RWPE1 (cell line): Measurements from ENCODE around the gene ACOX2.

Experiments
- CTCF ChIA-PET: fragments of 350-600 bp; sonication (Branson Sonifier 250); formaldehyde crosslinking; extraction: SDS; loops from one replicate; lab custom pipeline; 2021; lab: Yijun Ruan, JAX
- POLR2A ChIA-PET: fragments of 400-600 bp; formaldehyde crosslinking; extraction: SDS; loops from one replicate; lab custom pipeline; 2020; ENCODE audit warnings: antibody characterized with exemption; ENCODE audit not compliant: low non-redundant PET; lab: Yijun Ruan, JAX
- DNase-seq: peaks from one replicate; pipeline ENCODE4 v3.0.0; 2012; ENCODE audit warnings: low spot score
- H3K27ac ChIP-seq: fragments of 450-650 bp; 2 replicates; pipeline ENCODE4 v1.5.1; 2017
- TF ChIP-seq, protein P1 (sequence below): fragments of 450-650 bp; conservative IDR thresholded peaks from 2 replicates; pipeline ENCODE4 v1.5.1; 2017; ENCODE audit warnings: low read depth, mild to moderate bottlenecking

The ACOX2 gene

DNA sequence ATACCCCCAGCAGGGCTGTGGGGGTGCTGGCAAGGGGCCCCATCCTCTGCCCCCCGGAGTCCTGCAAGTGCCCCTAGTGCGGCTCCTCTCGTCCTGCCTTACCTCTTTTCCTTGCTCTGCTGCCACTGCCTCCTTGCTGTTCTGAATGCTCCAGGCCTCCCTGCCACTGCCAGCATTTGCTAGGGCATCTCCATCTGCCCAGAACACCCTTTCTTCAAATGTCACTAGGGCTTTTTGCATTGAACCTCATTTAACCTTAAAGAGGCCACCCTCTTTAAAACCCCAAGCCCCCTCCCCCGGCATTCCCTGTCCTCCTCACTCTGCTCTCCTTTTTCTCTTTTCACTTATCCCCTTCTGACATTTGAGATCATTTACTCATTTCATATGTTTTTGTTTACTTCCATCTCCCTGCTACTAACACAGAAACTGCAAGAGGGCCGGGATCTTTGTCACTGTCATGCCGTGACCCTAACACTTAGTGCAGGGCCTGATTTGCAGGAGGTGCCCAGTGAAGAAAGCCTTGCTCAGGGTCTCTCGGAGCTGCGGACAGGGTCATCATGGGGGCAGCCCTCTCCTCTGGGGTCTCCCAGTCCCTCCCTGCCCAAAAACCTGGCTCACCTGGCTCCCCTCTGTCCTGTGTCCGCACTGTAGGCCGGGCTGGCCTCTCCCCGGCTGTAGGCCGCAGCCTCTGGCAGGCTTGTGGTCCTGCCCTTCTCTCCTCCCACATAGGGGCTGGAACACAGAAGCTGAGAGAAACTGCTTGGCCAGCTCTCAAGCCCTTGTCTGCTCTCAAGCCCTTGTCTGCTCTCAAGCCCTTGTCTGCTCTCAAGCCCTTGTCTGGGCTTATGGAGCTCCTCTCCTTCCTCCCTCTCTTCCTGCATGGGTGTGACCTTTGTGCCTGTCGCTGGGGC, at the start of gene ACOX2:
Gene ACOX2 (minus strand): TSS at position 690 of the 911 bp plus-strand sequence. CDS start 2,084 bp downstream, outside the sequence.
- no peak for DNase-seq
- POLR2A ChIA-PET = no interaction called here
- CTCF ChIA-PET = no interaction called here
- TF ChIP-seq, protein P1, sequence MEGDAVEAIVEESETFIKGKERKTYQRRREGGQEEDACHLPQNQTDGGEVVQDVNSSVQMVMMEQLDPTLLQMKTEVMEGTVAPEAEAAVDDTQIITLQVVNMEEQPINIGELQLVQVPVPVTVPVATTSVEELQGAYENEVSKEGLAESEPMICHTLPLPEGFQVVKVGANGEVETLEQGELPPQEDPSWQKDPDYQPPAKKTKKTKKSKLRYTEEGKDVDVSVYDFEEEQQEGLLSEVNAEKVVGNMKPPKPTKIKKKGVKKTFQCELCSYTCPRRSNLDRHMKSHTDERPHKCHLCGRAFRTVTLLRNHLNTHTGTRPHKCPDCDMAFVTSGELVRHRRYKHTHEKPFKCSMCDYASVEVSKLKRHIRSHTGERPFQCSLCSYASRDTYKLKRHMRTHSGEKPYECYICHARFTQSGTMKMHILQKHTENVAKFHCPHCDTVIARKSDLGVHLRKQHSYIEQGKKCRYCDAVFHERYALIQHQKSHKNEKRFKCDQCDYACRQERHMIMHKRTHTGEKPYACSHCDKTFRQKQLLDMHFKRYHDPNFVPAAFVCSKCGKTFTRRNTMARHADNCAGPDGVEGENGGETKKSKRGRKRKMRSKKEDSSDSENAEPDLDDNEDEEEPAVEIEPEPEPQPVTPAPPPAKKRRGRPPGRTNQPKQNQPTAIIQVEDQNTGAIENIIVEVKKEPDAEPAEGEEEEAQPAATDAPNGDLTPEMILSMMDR = no peak
- peak within 1 kb of the TSS; percentile 56 for H3K27ac ChIP-seq

DNA sequence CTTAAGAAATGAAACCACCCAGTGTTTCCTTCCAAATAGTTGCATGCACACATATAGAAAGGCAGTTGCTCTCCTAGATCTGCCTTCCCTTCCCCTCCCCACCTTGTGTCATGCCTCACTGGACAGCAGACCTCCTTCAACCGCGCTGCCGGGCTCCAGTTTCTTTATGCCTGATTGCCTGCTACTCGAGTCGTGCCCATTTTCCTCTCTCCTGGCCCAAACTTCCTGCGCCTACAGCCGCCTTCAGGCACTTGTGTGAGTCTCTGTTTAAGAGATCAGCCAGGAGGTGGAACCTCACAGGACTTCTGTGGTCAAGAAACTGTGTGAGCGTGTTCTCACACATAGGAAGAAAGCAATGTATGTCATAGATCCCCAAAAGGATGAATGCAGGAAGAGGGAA, 49.0 kb upstream of the ACOX2 start:
- TF ChIP-seq, protein P1 = no peak
- no peak overlapping the region for H3K27ac ChIP-seq
- ChIA-PET POLR2A (no interaction called here), CTCF (interaction anchor here (1.4 kb wide), 1 partner anchor 26 kb away, joined by 4 read pairs; no protein-coding TSS in a partner anchor)
- no peak for DNase-seq

DNA sequence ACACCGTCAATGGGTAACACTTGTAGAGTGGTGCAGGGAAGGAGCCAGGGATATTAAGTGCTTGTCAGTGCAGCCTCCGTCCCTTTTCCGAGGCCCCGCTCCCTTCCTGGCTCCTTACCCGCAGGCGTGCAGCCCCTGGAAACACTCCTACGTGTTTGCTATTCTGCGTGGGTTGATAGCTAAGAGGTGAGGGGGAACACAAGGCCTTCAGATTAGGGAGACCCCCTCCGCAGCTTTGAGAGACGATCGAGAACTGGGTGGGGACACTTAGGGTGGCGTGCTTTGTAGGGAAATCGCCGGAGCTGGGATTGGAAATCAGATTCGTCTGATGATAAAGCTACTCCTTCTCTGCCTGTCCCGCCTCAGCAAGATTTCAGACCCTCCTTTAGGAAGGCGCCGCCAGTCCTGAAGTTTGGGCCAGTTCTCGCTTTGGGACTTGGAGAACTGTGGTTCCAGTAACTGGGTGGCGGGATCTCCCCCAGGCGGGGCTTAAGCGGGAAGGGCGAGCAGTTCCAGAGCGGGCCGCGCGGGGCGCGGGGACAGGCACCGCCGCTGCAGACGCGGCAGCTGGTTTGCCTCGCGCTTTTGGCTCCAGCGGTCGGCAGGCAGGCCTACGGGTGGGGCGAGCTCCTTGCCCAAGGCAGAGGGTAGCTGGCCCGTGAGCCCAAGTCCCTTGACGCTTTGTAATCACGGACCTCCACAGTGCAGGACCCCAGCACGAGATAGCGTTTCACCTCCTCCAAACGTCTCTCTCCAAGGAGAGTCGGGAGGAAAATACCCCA, 48.2 kb upstream of the ACOX2 start:
- CTCF ChIA-PET = interaction anchor here (0.6 to 1.4 kb wide), 6 partner anchors 9 to 1271 kb away, joined by 3 to 4 read pairs (median 3); no protein-coding TSS in a partner anchor
- no peak overlapping the region for H3K27ac ChIP-seq
- peak; percentile 82 for DNase-seq
- POLR2A ChIA-PET = no interaction called here
- TF ChIP-seq, protein P1 = peak; percentile 90

DNA sequence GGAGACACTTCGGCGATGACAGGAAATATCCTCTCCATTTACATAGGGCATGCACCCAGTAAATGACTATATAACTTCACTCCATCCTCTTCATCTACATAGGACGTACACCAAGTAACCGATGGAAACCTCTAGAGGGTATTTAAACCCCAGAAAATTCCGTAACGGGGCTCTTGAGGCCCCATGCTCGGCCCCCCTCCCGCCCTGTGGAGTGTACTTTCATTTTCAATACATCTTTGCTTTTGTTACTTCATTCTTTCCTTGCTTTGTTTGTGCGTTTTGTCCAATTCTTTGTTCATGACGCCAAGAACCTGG, 47.7 kb upstream of the ACOX2 start:
- POLR2A ChIA-PET = no interaction called here
- peak; percentile 6 for DNase-seq
- TF ChIP-seq, protein P1 = no peak
- CTCF ChIA-PET = interaction anchor here (0.6 to 1.4 kb wide), 5 partner anchors 10 to 1272 kb away, joined by 3 to 4 read pairs (median 3); no protein-coding TSS in a partner anchor
- no peak overlapping the region for H3K27ac ChIP-seq

DNA sequence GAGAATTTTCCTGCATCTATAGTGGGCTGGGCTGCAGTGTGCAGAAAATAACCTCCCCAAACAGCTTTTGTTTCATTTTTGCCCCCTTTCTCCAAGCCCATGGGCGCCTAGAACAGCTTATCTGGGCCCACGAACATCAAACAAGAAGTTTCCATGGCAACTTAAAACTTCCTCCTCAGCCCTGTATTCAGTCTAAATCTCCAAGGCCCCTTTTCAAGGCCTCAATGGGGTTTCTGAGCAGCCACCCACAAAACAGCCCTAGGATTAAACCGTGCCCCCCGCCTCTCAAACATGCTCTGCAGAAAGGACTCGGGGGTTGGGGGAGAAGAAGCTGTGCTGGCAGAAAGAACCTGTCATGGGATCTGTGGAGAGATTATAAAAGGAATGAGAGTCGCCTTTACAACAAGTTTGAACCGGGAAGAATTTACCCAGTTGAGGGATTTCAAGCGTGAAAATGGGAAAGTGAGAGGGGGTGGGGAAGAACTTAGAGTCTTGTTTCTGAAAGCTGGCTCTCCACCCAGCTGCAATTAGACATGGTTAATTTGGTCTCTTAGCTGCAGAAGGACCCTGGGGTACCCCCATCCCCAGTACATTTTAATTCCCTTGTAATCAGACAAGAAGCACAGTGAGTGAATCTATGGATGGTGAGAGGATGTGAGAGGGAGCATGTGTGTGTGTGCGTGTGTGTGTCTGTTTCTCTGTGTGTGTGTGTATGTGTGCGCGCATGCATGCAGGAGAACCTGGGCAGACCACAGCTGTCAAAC, 44.5 kb upstream of the ACOX2 start:
- CTCF ChIA-PET = no interaction called here
- no peak for DNase-seq
- H3K27ac ChIP-seq = no peak overlapping the region
- TF ChIP-seq, protein P1 = no peak
- POLR2A ChIA-PET = no interaction called here

DNA sequence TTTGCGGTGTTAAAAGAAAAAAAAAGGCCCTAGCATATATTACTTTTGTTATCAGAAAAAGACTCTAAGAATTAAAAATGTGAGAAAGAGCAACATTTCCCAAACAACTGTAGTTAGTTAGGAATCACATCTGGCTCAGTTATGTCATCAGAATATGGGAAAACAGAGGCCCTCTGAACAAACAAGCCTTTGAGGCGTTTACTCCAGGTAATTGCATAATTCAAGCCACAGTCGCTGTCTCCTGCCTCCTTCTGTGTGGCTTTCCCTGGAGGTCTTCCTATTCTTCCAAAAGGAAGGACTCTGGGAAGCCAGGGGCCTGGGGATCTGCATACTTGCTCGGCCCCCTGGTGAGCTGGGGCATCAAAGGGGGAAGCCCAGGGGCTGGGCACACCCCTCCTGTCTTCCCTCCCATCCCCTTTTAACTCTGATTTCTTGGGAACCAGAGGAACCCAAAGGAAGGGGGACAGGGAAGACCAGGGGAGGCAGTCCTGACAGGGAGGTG, 43.9 kb upstream of the ACOX2 start:
- TF ChIP-seq, protein P1 = no peak
- ChIA-PET CTCF (no interaction called here), POLR2A (no interaction called here)
- H3K27ac ChIP-seq = no peak overlapping the region
- no peak for DNase-seq
